Activated CD8-positive, alpha-beta memory T cell treated with anti-CD3 and anti-CD28 coated beads, Interleukin-2, amount 10 ng/mL, durations not matched to agents 7 days and 5 days (primary cell): Measurements from ENCODE around the gene KBTBD12. TPM values are rescaled to one million over a fixed set of nuclear protein-coding genes. Genes with fewer than 3 reads are reported as not detected.

ENCODE experiments used
- ATAC-seq: fragments of 150-1000 bp; cut with Tn5 transposase; one replicate; pipeline ENCODE4 v1.10.0; 2021; ENCODE audit warnings: moderate library complexity
- CTCF ChIA-PET: fragments of 350-600 bp; sonication (Branson Sonifier 250); formaldehyde crosslinking; loops from one replicate; lab custom pipeline; 2021; ENCODE audit warnings: antibody characterized with exemption; lab: Charles Lee
- DNase-seq: peaks from one replicate; pipeline ENCODE4 v3.0.0-alpha.2; 2020
- H3K27ac Mint-ChIP-seq: one replicate; pipeline ENCODE4 v1.8.0; 2021; ENCODE audit warnings: mild to moderate bottlenecking, mixed read lengths
- H3K27me3 Mint-ChIP-seq: one replicate; pipeline ENCODE4 v1.8.0; 2021; ENCODE audit warnings: mixed read lengths
- H3K36me3 Mint-ChIP-seq: one replicate; pipeline ENCODE4 v1.8.0; 2021; ENCODE audit warnings: mild to moderate bottlenecking, mixed read lengths
- H3K4me1 Mint-ChIP-seq: one replicate; pipeline ENCODE4 v1.8.0; 2021; ENCODE audit warnings: mixed read lengths
- H3K4me3 Mint-ChIP-seq: one replicate; pipeline ENCODE4 v1.8.0; 2021; ENCODE audit warnings: mild to moderate bottlenecking, moderate library complexity, mixed read lengths
- H3K9me3 Mint-ChIP-seq: one replicate; pipeline ENCODE4 v1.8.0; 2022; ENCODE audit warnings: low read depth, mixed read lengths
- total RNA-seq, 2 experiments: library from RNA; stranded (reverse); gene quantifications; one replicate each; pipeline ENCODE4 v1.2.3, GENCODE V29; 2021

Gene KBTBD12
- total RNA-seq, 2 experiments from 2014 or later, result not detected

- no peak for ATAC-seq
- CTCF ChIA-PET, result no interaction called here
- H3K4me3 Mint-ChIP-seq, result no peak overlapping the region
- DNase-seq, result no peak
- H3K27ac Mint-ChIP-seq, result no peak overlapping the region
- H3K27me3 Mint-ChIP-seq, result peaks cover 56% of the 10 kb centered on the region
- H3K36me3 Mint-ChIP-seq, result no peaks in the 10 kb centered on the region
- no peaks in the 10 kb centered on the region for H3K9me3 Mint-ChIP-seq
- no peaks in the 10 kb centered on the region for H3K4me1 Mint-ChIP-seq
Measured at GRCh38 chr3:127949446-127950055, 34.5 kb downstream of the KBTBD12 start.

- Mint-ChIP-seq H3K36me3 (no peaks in the 10 kb centered on the region), H3K4me3 (no peak overlapping the region), H3K27ac (no peak overlapping the region), H3K27me3 (peaks cover 61% of the 10 kb centered on the region), H3K4me1 (no peaks in the 10 kb centered on the region), H3K9me3 (no peaks in the 10 kb centered on the region)
- CTCF ChIA-PET, result no interaction called here
- ATAC-seq (no peak), DNase-seq (no peak)
Measured at GRCh38 chr3:127951276-127951675, 36.2 kb downstream of the KBTBD12 start.

GRCh38 chr3:127953091-127954035 lies 38.3 kb downstream of the KBTBD12 start:
- no peak overlapping the region for H3K27ac Mint-ChIP-seq
- H3K36me3 Mint-ChIP-seq, result no peaks in the 10 kb centered on the region
- no peaks in the 10 kb centered on the region for H3K9me3 Mint-ChIP-seq
- CTCF ChIA-PET, result no interaction called here
- ATAC-seq (no peak), DNase-seq (no peak)
- no peaks in the 10 kb centered on the region for H3K4me1 Mint-ChIP-seq
- H3K4me3 Mint-ChIP-seq, result no peak overlapping the region
- peaks cover 57% of the 10 kb centered on the region for H3K27me3 Mint-ChIP-seq

DNA sequence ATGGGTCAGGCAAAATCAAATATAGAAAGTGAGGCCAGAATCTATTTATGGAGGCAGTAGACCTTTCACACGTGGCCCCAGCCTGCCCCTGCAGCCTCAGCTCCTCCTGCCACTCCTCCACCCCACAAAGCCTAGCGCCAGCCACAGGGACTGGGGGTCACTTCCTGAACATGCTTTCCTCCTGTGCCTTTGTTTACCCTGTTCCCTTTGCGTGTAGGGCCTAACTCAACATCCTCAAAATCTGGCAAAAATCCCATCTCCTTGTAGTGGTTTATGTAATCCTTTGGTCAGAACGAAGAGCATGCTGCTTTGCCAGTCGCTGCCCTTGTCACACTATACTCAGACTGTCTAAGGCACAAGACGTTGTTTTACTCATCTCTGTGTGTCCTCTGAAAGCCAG lies 39.6 kb downstream of the KBTBD12 start:
- no peak for DNase-seq
- Mint-ChIP-seq H3K9me3 (no peaks in the 10 kb centered on the region), H3K4me3 (no peak overlapping the region), H3K27ac (no peak overlapping the region), H3K36me3 (no peaks in the 10 kb centered on the region), H3K27me3 (peaks cover 47% of the 10 kb centered on the region), H3K4me1 (no peaks in the 10 kb centered on the region)
- ATAC-seq, result no peak
- CTCF ChIA-PET, result no interaction called here

- Mint-ChIP-seq H3K4me1 (no peaks in the 10 kb centered on the region), H3K27ac (no peak overlapping the region), H3K9me3 (no peaks in the 10 kb centered on the region), H3K27me3 (peaks cover 45% of the 10 kb centered on the region), H3K36me3 (no peaks in the 10 kb centered on the region), H3K4me3 (no peak overlapping the region)
- no peak for DNase-seq
- CTCF ChIA-PET, result no interaction called here
- ATAC-seq, result no peak
Measured at GRCh38 chr3:127955728-127956127, 40.7 kb downstream of the KBTBD12 start.

DNA sequence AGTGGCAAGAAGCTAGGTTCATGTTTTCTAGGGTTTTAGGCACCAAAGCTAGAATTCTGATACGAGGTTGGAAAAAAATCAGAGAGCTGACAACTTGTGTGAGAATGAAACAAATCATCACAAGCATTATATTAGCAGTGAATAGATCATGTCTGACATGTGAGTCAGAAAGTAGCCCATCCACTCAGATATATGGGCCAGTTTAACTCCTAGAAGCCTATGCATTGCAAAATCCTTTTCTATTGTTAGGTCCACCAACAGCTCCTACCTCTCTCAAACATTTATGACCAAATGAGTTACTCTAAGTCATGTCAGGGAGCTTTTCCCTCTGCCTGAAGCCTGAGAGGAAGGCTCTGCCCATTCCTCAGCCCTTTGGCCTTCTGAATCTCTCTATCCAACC lies 44.0 kb downstream of the KBTBD12 start:
- Mint-ChIP-seq H3K4me3 (no peak overlapping the region), H3K36me3 (no peaks in the 10 kb centered on the region), H3K27ac (no peak overlapping the region), H3K27me3 (peaks cover 28% of the 10 kb centered on the region), H3K4me1 (no peaks in the 10 kb centered on the region), H3K9me3 (no peaks in the 10 kb centered on the region)
- CTCF ChIA-PET, result interaction anchor here (1.3 to 2.2 kb wide), 3 partner anchors 45 to 384 kb away, joined by 3 to 5 read pairs (median 4); no protein-coding TSS in a partner anchor
- DNase-seq (no peak), ATAC-seq (no peak)

GRCh38 chr3:127959873-127960272 lies 44.8 kb downstream of the KBTBD12 start:
- Mint-ChIP-seq H3K4me1 (no peaks in the 10 kb centered on the region), H3K27ac (no peak overlapping the region), H3K4me3 (no peak overlapping the region), H3K27me3 (peaks cover 23% of the 10 kb centered on the region), H3K36me3 (no peaks in the 10 kb centered on the region), H3K9me3 (no peaks in the 10 kb centered on the region)
- CTCF ChIA-PET, result interaction anchor here (2.2 kb wide), 1 partner anchor 385 kb away, joined by 5 read pairs; no protein-coding TSS in a partner anchor
- DNase-seq (no peak), ATAC-seq (no peak)

DNA sequence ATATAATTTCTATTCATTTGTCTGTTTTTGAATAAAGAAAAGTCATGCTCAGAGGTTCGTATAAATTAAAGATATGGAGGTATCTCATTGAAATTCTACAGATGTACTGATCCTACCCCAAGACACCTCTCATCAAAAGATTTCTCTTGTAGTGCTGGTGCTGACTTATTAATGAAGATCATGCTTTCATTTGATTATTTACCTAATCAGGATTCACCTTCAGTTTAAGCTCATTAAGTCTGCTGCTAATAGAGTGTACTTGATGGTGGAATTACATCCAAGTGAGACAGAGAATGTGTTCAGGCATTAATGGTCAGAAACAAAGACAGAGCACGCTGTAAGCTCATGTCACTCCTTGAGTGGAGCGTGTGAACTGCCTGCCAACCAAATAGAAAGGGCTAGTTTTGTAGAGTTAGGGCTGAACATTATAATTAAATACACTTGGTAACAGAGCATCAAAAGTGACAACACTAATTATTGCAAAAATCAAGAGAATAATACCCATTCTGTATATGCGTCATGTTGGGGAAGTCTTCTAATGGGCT lies 45.5 kb downstream of the KBTBD12 start:
- peaks cover 18% of the 10 kb centered on the region for H3K27me3 Mint-ChIP-seq
- CTCF ChIA-PET, result interaction anchor here (2.2 kb wide), 1 partner anchor 385 kb away, joined by 5 read pairs; no protein-coding TSS in a partner anchor
- no peak for DNase-seq
- H3K4me3 Mint-ChIP-seq, result no peak overlapping the region
- no peak for ATAC-seq
- no peak overlapping the region for H3K27ac Mint-ChIP-seq
- no peaks in the 10 kb centered on the region for H3K36me3 Mint-ChIP-seq
- H3K4me1 Mint-ChIP-seq, result no peaks in the 10 kb centered on the region
- no peaks in the 10 kb centered on the region for H3K9me3 Mint-ChIP-seq

DNA sequence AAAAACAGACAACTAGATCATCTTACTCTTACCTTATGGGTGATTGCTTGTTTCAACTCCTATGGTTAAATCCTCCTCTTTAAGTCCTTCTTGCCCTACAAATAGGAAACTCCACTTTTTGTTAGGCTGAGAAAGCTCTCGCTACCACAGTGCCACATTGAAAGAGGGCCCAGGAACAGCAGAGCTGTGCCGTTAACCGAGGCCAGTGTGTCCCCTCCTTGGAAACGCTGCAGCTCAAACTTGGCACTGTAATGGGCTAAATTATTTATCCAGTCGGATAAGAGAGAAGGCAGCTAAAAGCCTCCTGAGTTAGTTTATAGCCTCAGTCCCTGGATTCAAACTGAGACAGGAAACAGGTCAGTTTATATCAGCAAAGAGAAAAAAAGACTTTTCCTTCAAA lies 46.1 kb downstream of the KBTBD12 start:
- CTCF ChIA-PET, result no interaction called here
- no peak overlapping the region for H3K4me3 Mint-ChIP-seq
- H3K27ac Mint-ChIP-seq, result no peak overlapping the region
- peaks cover 21% of the 10 kb centered on the region for H3K27me3 Mint-ChIP-seq
- ATAC-seq (no peak), DNase-seq (no peak)
- H3K9me3 Mint-ChIP-seq, result no peaks in the 10 kb centered on the region
- H3K4me1 Mint-ChIP-seq, result no peaks in the 10 kb centered on the region
- no peaks in the 10 kb centered on the region for H3K36me3 Mint-ChIP-seq

- DNase-seq (no peak), ATAC-seq (no peak)
Measured at GRCh38 chr3:127961963-127962362, 46.9 kb downstream of the KBTBD12 start.

DNA sequence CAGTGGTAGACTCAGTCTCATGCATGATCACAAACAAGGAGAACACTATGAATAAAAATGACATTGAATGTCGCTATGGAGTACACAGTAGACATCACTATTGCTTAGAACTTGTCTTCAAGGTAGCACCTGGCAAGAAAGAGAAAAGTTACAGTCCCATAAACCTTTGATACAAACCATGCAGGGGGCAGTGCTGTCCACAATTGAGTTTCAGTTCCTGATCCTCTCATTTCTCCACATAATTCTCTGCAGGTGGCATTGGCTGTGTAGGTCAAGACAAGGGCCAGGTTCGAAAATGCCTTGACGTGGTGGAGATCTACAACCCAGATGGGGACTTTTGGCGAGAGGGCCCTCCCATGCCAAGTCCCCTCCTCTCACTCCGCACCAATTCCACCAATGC lies 47.9 kb downstream of the KBTBD12 start:
- peaks cover 28% of the 10 kb centered on the region for H3K27me3 Mint-ChIP-seq
- H3K9me3 Mint-ChIP-seq, result no peaks in the 10 kb centered on the region
- ATAC-seq (no peak), DNase-seq (no peak)
- H3K27ac Mint-ChIP-seq, result no peak overlapping the region
- H3K4me3 Mint-ChIP-seq, result no peak overlapping the region
- no peaks in the 10 kb centered on the region for H3K36me3 Mint-ChIP-seq
- H3K4me1 Mint-ChIP-seq, result no peaks in the 10 kb centered on the region
- CTCF ChIA-PET, result no interaction called here

More at GRCh38 chr3:127961963-127962362, 46.9 kb downstream of the KBTBD12 start:
- Mint-ChIP-seq H3K36me3 (no peaks in the 10 kb centered on the region), H3K9me3 (no peaks in the 10 kb centered on the region), H3K27ac (no peak overlapping the region), H3K4me1 (no peaks in the 10 kb centered on the region), H3K27me3 (peaks cover 26% of the 10 kb centered on the region), H3K4me3 (no peak overlapping the region)
- CTCF ChIA-PET, result no interaction called here

DNA sequence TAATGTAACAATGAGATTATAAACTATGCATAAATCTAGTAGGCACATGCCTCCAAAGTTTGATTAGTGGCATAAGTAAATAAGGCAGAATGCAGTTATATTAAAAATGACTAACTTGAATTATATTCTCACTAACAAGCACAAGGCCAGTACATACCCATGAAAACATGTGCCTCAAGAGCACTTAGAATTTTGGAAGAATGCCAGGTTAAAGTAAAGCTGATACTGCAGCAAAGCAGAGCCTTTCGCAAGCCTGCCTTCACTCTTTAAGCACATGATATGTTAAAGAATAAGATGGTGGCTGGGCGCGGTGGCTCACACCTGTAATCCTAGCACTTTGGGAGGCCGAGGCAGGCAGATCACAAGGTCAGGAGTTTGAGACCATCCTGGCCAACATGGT lies 49.0 kb downstream of the KBTBD12 start:
- no peak for DNase-seq
- no peak for ATAC-seq

GRCh38 chr3:127964816-127965215 lies 49.8 kb downstream of the KBTBD12 start:
- ATAC-seq (no peak), DNase-seq (no peak)
- no peaks in the 10 kb centered on the region for H3K4me1 Mint-ChIP-seq
- no peaks in the 10 kb centered on the region for H3K36me3 Mint-ChIP-seq
- H3K27ac Mint-ChIP-seq, result no peak overlapping the region
- peaks cover 44% of the 10 kb centered on the region for H3K27me3 Mint-ChIP-seq
- H3K9me3 Mint-ChIP-seq, result no peaks in the 10 kb centered on the region
- CTCF ChIA-PET, result interaction anchor here (0.6 kb wide), 1 partner anchor 286 kb away, joined by 3 read pairs; no protein-coding TSS in a partner anchor
- no peak overlapping the region for H3K4me3 Mint-ChIP-seq

More for the DNA sequence above, 49.0 kb downstream of the KBTBD12 start:
- CTCF ChIA-PET, result interaction anchor here (0.6 kb wide), 1 partner anchor 285 kb away, joined by 3 read pairs; no protein-coding TSS in a partner anchor
- Mint-ChIP-seq H3K27ac (no peak overlapping the region), H3K4me3 (no peak overlapping the region), H3K27me3 (peaks cover 39% of the 10 kb centered on the region), H3K9me3 (no peaks in the 10 kb centered on the region), H3K4me1 (no peaks in the 10 kb centered on the region), H3K36me3 (no peaks in the 10 kb centered on the region)
